ENCODE data around the gene WDR17.

The WDR17 gene

GRCh38 chr4:176189891-176190795 lies 124.5 kb downstream of the WDR17 start:
- TF ChIP-seq NFIC (IDR thresholded peaks at IDR 0.05), result no peak
- TF ChIP-seq ZBTB7A (IDR thresholded peaks at IDR 0.05; ENCODE audit: low read depth), result no peak
- TF ChIP-seq EGR1 (IDR thresholded peaks at IDR 0.05), result no peak
- TF ChIP-seq MAX (IDR thresholded peaks at IDR 0.05), result no peak
- no peak for TF ChIP-seq EP300 (IDR thresholded peaks at IDR 0.05; ENCODE audit: borderline replicate concordance)

- TF ChIP-seq CREB1 (IDR thresholded peaks at IDR 0.05; ENCODE audit: low read depth), result no peak
- TF ChIP-seq EGR1 (IDR thresholded peaks at IDR 0.05), result no peak
- TF ChIP-seq RAD21 (IDR thresholded peaks at IDR 0.05; ENCODE audit: low read depth), result no peak
- no peak for TF ChIP-seq REST (IDR thresholded peaks at IDR 0.05; ENCODE audit: low read depth)
- no peak for TF ChIP-seq TEAD4 (IDR thresholded peaks at IDR 0.05)
- no peak for TF ChIP-seq YY1 (IDR thresholded peaks at IDR 0.05; ENCODE audit: low read depth)
- no peak for TF ChIP-seq EP300 (IDR thresholded peaks at IDR 0.05; ENCODE audit: borderline replicate concordance)
- TF ChIP-seq TAF1 (IDR thresholded peaks at IDR 0.05; ENCODE audit: low read depth), result no peak
- TF ChIP-seq MAX (IDR thresholded peaks at IDR 0.05), result no peak
- TF ChIP-seq ZBTB7A (IDR thresholded peaks at IDR 0.05; ENCODE audit: low read depth), result no peak
- no peak for TF ChIP-seq FOXM1 (IDR thresholded peaks at IDR 0.05; ENCODE audit: borderline replicate concordance, low read depth)
Observed at GRCh38 chr4:176191974-176192373, 126.3 kb downstream of the WDR17 start.

- no peak for TF ChIP-seq RAD21 (IDR thresholded peaks at IDR 0.05; ENCODE audit: low read depth)
- TF ChIP-seq TEAD4 (IDR thresholded peaks at IDR 0.05), result no peak
- TF ChIP-seq REST (IDR thresholded peaks at IDR 0.05; ENCODE audit: low read depth), result no peak
- no peak for TF ChIP-seq MAX (IDR thresholded peaks at IDR 0.05)
- no peak for TF ChIP-seq USF1 (IDR thresholded peaks at IDR 0.05)
- no peak for TF ChIP-seq FOXM1 (IDR thresholded peaks at IDR 0.05; ENCODE audit: borderline replicate concordance, low read depth)
- no peak for TF ChIP-seq TCF12 (IDR thresholded peaks at IDR 0.05; ENCODE audit: low read depth)
- TF ChIP-seq EP300 (IDR thresholded peaks at IDR 0.05; ENCODE audit: borderline replicate concordance), result no peak
- TF ChIP-seq TAF1 (IDR thresholded peaks at IDR 0.05; ENCODE audit: low read depth), result no peak
- TF ChIP-seq ZBTB7A (IDR thresholded peaks at IDR 0.05; ENCODE audit: low read depth), result no peak
- TF ChIP-seq YY1 (IDR thresholded peaks at IDR 0.05; ENCODE audit: low read depth), result no peak
- TF ChIP-seq CEBPB (IDR thresholded peaks at IDR 0.05), result no peak
- TF ChIP-seq CREB1 (IDR thresholded peaks at IDR 0.05; ENCODE audit: low read depth), result no peak
- no peak for TF ChIP-seq EGR1 (IDR thresholded peaks at IDR 0.05)
- TF ChIP-seq NFIC (IDR thresholded peaks at IDR 0.05), result no peak
Observed at GRCh38 chr4:176193126-176193525, 127.5 kb downstream of the WDR17 start.

GRCh38 chr4:176193938-176194337 lies 128.3 kb downstream of the WDR17 start:
- TF ChIP-seq NFIC (IDR thresholded peaks at IDR 0.05) (no peak), USF1 (IDR thresholded peaks at IDR 0.05) (no peak)

GRCh38 chr4:176195184-176195978 lies 129.7 kb downstream of the WDR17 start, which contains the start of gene SPATA4:
TSS of gene SPATA4 (minus strand) at chr4:176195585. CDS start at chr4:176195562, 23 bp downstream.
- no peak for TF ChIP-seq FOXM1 (IDR thresholded peaks at IDR 0.05; ENCODE audit: borderline replicate concordance, low read depth)
- TF ChIP-seq USF1 (IDR thresholded peaks at IDR 0.05), result peak; percentile 40
- no peak for TF ChIP-seq CEBPB (IDR thresholded peaks at IDR 0.05)
- peak; percentile 41; the same call in 1 of the 2 replicates for TF ChIP-seq EGR1 (IDR thresholded peaks at IDR 0.05)
- no peak for TF ChIP-seq RAD21 (IDR thresholded peaks at IDR 0.05; ENCODE audit: low read depth)
- TF ChIP-seq EP300 (IDR thresholded peaks at IDR 0.05; ENCODE audit: borderline replicate concordance), result no peak
- no peak for TF ChIP-seq REST (IDR thresholded peaks at IDR 0.05; ENCODE audit: low read depth)
- TF ChIP-seq TCF12 (IDR thresholded peaks at IDR 0.05; ENCODE audit: low read depth), result no peak
- TF ChIP-seq TEAD4 (IDR thresholded peaks at IDR 0.05), result no peak
- peak; percentile 98 for TF ChIP-seq YY1 (IDR thresholded peaks at IDR 0.05; ENCODE audit: low read depth)
- no peak for TF ChIP-seq ZBTB7A (IDR thresholded peaks at IDR 0.05; ENCODE audit: low read depth)
- peak; percentile 60 for TF ChIP-seq MAX (IDR thresholded peaks at IDR 0.05)
- TF ChIP-seq TAF1 (IDR thresholded peaks at IDR 0.05; ENCODE audit: low read depth), result peak; percentile 80
- no peak for TF ChIP-seq CREB1 (IDR thresholded peaks at IDR 0.05; ENCODE audit: low read depth)
- TF ChIP-seq NFIC (IDR thresholded peaks at IDR 0.05), result no peak; the same call in 1 of the 2 replicates

All from Ishikawa (cell line).